HL-60 (cell line): Measurements from ENCODE around the gene CARS2.
A peak's percentile ranks its signal among the peaks of the same experiment; 100 is the strongest.
"Not testable (repeated sequence)": the region's sequence is repeated elsewhere in the genome, so short reads cannot be mapped to it uniquely, and the experiment has no call there.

Source experiments
- DNase-seq, 2 experiments: peaks; one replicate each; pipeline ENCODE4 v3.0.0-alpha.2; 2010 to 2020; ENCODE audit warnings: low read depth in 1 of 2, low spot score in 1 of 2
- H3K27ac ChIP-seq: fragments of 250-450 bp; sonication (Bioruptor Pico); replicated peaks from 2 replicates; pipeline ENCODE4 v1.5.1; 2020; ENCODE audit warnings: mild to moderate bottlenecking, moderate library complexity
- H3K27me3 ChIP-seq: fragments of 250-450 bp; sonication (Bioruptor Pico); 2 replicates; pipeline ENCODE4 v1.5.1; 2021; ENCODE audit warnings: mild to moderate bottlenecking, moderate library complexity; ENCODE audit not compliant: insufficient read depth, poor library complexity, severe bottlenecking
- H3K4me3 ChIP-seq: replicated peaks from 2 replicates; pipeline ENCODE4 v1.5.1; 2011; ENCODE audit warnings: mild to moderate bottlenecking, control low read depth, low read length; ENCODE audit not compliant: insufficient read depth
- GABPA ChIP-seq: IDR thresholded peaks from 2 replicates; pipeline ENCODE4 v1.6.1; 2012; ENCODE audit warnings: low read depth
- POLR2AphosphoS5 ChIP-seq: IDR thresholded peaks from 2 replicates; pipeline ENCODE4 v1.6.1; 2012; ENCODE audit warnings: low read depth
- SPI1 ChIP-seq: IDR thresholded peaks from 2 replicates; pipeline ENCODE4 v1.6.1; 2012; ENCODE audit warnings: low read depth, mild to moderate bottlenecking, borderline replicate concordance
- TF ChIP-seq, protein P1 (sequence below): IDR thresholded peaks from 2 replicates; pipeline ENCODE4 v1.6.1; 2012; ENCODE audit warnings: low read depth; ENCODE audit not compliant: insufficient replicate concordance
- TF ChIP-seq, protein P2 (sequence below): IDR thresholded peaks from one replicate; pipeline ENCODE4 v1.5.1; 2011; ENCODE audit warnings: low read length, control low read depth, inconsistent platforms; ENCODE audit not compliant: insufficient read depth

CARS2 gene

DNA sequence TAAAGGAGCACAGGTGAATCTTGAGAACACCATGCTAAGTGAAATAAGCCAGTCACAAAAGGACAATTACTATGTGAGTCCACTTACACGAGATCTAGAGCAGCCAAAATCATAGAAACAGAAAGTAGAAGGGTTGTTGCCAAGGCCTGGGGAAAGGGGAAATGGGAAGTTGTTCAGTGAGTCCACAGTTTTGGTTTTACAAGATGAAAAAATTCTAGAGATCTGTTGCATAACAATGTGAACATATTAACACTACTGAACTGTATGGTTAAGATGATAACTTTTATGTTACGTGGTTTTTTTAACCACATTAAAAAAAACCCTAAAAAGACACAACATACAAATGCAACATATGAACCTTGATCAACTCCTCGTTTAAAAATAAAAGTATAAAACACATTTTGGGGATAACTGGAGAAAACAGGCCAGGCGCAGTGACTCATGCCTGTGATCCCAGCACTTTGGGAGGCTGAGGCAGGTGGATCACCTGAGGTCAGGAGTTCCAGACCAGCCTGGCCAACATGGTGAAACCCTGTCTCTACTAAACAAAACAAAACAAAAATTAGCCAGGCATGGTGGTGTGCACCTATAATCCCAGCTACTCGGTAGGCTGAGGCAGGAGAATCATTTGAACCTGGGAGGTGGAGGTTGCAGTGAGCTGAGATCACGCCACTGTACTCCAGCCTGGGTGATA lies 47.6 kb downstream of the CARS2 start:
- 0 out of 2 replicates have a peak, but pooled peaks have one; percentile 14 for TF ChIP-seq GABPA
- peak; percentile 91 for TF ChIP-seq SPI1
- peak in 1 of 2 experiments; percentile 72 for DNase-seq
- not testable (repeated sequence) for H3K4me3 ChIP-seq, H3K27me3 ChIP-seq
- H3K27ac ChIP-seq, result peak overlapping the region; percentile 12; the same call in 1 of the 2 replicates

DNA sequence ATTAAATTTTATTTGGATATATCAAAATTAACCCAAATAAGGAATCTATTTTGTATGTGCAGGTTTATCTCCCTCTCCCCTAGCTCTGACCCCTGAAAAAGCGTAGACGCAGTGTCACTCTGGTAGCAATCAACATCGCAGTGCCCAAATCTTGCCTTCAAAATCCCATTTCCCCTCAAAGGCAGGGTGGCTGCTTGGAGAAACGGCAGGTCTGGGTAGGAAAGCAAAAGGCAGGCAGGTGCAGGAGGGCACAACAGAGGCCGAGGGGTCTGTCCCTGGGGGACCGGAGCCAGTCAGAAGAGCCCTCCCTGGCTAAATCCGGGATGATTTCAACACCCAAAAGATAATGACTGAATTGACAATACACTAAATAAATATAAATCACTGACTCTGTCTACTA lies 48.7 kb downstream of the CARS2 start:
- Histone ChIP-seq H3K27ac (no peak overlapping the region), H3K4me3 (no peak overlapping the region), H3K27me3 (no peaks in the 10 kb centered on the region)
- TF ChIP-seq GABPA (no peak), POLR2AphosphoS5 (no peak), SPI1 (no peak)
- TF ChIP-seq, protein P1, sequence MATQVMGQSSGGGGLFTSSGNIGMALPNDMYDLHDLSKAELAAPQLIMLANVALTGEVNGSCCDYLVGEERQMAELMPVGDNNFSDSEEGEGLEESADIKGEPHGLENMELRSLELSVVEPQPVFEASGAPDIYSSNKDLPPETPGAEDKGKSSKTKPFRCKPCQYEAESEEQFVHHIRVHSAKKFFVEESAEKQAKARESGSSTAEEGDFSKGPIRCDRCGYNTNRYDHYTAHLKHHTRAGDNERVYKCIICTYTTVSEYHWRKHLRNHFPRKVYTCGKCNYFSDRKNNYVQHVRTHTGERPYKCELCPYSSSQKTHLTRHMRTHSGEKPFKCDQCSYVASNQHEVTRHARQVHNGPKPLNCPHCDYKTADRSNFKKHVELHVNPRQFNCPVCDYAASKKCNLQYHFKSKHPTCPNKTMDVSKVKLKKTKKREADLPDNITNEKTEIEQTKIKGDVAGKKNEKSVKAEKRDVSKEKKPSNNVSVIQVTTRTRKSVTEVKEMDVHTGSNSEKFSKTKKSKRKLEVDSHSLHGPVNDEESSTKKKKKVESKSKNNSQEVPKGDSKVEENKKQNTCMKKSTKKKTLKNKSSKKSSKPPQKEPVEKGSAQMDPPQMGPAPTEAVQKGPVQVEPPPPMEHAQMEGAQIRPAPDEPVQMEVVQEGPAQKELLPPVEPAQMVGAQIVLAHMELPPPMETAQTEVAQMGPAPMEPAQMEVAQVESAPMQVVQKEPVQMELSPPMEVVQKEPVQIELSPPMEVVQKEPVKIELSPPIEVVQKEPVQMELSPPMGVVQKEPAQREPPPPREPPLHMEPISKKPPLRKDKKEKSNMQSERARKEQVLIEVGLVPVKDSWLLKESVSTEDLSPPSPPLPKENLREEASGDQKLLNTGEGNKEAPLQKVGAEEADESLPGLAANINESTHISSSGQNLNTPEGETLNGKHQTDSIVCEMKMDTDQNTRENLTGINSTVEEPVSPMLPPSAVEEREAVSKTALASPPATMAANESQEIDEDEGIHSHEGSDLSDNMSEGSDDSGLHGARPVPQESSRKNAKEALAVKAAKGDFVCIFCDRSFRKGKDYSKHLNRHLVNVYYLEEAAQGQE, result no peak
- TF ChIP-seq, protein P2, sequence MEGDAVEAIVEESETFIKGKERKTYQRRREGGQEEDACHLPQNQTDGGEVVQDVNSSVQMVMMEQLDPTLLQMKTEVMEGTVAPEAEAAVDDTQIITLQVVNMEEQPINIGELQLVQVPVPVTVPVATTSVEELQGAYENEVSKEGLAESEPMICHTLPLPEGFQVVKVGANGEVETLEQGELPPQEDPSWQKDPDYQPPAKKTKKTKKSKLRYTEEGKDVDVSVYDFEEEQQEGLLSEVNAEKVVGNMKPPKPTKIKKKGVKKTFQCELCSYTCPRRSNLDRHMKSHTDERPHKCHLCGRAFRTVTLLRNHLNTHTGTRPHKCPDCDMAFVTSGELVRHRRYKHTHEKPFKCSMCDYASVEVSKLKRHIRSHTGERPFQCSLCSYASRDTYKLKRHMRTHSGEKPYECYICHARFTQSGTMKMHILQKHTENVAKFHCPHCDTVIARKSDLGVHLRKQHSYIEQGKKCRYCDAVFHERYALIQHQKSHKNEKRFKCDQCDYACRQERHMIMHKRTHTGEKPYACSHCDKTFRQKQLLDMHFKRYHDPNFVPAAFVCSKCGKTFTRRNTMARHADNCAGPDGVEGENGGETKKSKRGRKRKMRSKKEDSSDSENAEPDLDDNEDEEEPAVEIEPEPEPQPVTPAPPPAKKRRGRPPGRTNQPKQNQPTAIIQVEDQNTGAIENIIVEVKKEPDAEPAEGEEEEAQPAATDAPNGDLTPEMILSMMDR, result no peak
- DNase-seq, result no peak

DNA sequence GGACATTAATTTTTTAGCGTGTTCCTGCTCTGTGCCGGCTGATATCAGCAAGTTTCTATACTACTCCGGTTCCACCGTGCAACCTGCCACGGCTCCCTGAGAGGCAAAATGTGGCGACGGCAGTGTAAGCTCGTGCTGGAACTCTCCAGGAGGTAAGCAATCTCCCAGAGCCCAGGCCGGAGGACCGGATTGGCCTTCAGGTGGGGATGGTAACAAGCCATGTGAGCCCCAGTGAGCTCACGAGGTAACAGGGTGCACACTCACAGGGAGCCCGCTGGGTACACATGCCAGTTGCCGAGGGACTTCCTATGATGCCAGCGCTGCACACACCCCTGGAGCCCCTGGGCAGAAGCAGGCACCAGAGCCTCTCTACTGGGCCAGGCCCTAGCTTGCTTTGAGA lies 52.1 kb downstream of the CARS2 start:
- no peak for DNase-seq
- H3K4me3 ChIP-seq, result no peak overlapping the region
- H3K27me3 ChIP-seq, result no peaks in the 10 kb centered on the region
- TF ChIP-seq, protein P1, result no peak
- TF ChIP-seq, protein P2, result no peak
- no peak for TF ChIP-seq GABPA
- no peak for TF ChIP-seq POLR2AphosphoS5
- TF ChIP-seq SPI1, result no peak
- no peak overlapping the region for H3K27ac ChIP-seq

DNA sequence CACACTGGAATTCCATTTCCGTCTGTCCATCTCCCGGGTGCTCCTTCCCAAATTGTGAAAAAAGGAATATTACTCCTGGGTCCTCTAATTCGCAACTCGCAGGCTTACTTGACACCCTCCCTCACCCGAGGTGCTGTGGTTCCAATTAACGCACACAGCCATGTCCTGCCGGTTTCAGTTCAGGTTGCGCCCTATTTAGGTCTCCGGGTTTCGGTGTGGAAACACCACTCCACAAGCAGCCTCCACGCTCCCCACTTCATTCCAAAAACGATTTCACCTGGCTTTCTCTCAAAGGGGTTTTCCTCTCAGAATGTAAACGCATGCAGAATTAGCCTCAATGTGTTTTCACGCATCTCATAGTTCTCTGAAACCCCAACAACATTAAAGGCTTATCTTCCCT lies 52.6 kb downstream of the CARS2 start:
- no peak for DNase-seq
- no peak overlapping the region for H3K4me3 ChIP-seq
- no peak for TF ChIP-seq SPI1
- TF ChIP-seq, protein P2, result no peak
- TF ChIP-seq GABPA, result no peak
- no peak for TF ChIP-seq POLR2AphosphoS5
- TF ChIP-seq, protein P1, result no peak
- H3K27me3 ChIP-seq, result no peaks in the 10 kb centered on the region
- H3K27ac ChIP-seq, result no peak overlapping the region
